ENCODE measurements around the gene PRMT2. TPM values are rescaled to one million over a fixed set of nuclear protein-coding genes. Genes with fewer than 3 reads are reported as not detected.

PRMT2 gene
- total RNA-seq, 2 experiments from 2014 or later = 153 to 157 TPM

DNA sequence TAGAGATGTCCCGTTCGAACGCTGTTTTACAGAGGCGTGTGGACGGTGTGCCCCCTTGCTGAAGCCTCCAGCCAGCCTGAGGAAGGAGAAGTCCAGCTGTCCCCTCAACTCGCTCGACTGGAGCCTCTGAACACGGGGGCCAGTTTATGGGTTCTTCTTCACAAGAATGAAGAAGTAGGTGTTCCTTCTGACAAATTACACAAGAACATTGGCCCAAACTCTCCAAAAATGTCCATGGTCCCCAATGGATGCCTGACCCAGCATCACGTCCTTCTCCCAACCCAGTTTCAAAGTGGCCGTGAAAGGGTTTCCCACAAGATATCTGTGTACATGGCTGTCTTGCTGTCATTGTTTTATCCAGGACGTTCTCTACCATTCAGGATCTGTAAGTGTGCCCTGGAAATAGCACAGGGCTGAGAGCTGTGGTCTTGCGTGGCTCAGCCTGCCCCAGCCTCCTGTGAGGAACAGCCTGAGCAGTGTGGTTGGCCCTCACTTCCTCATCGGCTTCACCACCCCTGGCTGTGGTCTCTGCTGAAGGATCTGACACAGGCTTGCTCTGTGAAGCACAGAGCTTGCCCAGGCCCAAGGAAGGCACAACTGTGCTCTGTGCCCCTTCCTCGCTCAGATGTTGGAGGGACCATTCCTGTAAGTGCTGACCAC is 29.6 kb upstream of the PRMT2 start:
- ATAC-seq (ENCODE audit: low read depth) = peak; percentile 95
- Mint-ChIP-seq H3K36me3 (peaks cover 2% of the 10 kb centered on the region), H3K27me3 (no peaks in the 10 kb centered on the region), H3K4me1 (peaks cover 37% of the 10 kb centered on the region), H3K27ac (peak overlapping the region; percentile 96), H3K9me3 (peaks cover 2% of the 10 kb centered on the region), H3K4me3 (peak overlapping the region; percentile 76)
- POLR2A ChIA-PET = interaction anchor here (0.6 to 3.0 kb wide), 13 partner anchors 8 to 181 kb away, joined by 3 to 59 read pairs (median 6); partner anchors contain the start of gene PRMT2
- peak; percentile 75 for DNase-seq

DNA sequence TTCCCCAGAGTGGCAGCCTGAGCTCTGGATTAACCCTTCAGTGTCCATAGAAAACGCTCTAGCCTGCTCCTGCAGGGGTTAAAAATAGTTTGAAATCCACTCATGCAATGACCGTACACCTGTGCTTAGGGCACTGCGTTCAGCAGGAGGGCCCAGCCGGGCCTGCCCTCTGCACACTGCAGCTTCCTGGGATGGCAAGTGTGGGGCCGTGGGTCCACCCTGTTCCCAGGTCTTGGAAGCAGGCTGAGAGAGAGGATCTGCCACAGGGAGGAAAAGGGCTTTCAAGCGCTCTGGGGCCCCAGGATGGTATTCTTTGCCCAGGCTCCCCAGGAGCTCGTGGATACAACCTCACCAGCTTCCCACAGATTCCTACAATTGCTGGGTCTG is 29.1 kb upstream of the PRMT2 start:
- ATAC-seq (ENCODE audit: low read depth) (peak; percentile 40), DNase-seq (no peak)
- POLR2A ChIA-PET = interaction anchor here (0.5 to 3.0 kb wide), 11 partner anchors 9 to 283 kb away, joined by 3 to 59 read pairs (median 6); partner anchors contain the start of gene PRMT2
- peak overlapping the region; percentile 76 for H3K4me3 Mint-ChIP-seq
- H3K27me3 Mint-ChIP-seq = no peaks in the 10 kb centered on the region
- peaks cover 2% of the 10 kb centered on the region for H3K36me3 Mint-ChIP-seq
- peaks cover 2% of the 10 kb centered on the region for H3K9me3 Mint-ChIP-seq
- H3K27ac Mint-ChIP-seq = peak overlapping the region; percentile 96
- H3K4me1 Mint-ChIP-seq = peaks cover 37% of the 10 kb centered on the region

DNA sequence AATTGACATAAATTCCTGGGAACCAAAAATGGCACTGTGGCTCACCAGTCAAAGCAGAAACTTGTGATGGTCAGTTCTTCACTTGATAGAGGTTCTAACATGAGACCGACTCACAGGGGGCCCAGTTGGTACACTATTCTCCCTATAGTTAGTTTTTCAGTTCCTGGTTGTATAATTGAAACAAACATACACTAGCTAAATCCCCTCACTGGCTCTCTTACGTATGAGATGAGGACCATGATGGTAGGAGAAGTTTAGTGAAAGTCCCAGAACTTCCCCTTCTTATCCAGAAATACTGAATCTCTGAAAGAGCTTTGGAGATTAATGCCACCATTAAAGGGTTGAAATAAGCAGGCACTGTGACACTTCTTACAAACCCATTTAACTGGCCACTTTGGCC is 27.8 kb upstream of the PRMT2 start:
- Mint-ChIP-seq H3K36me3 (peaks cover 2% of the 10 kb centered on the region), H3K4me1 (peaks cover 32% of the 10 kb centered on the region), H3K27ac (no peak overlapping the region), H3K4me3 (no peak overlapping the region), H3K27me3 (no peaks in the 10 kb centered on the region), H3K9me3 (peaks cover 2% of the 10 kb centered on the region)
- ATAC-seq (ENCODE audit: low read depth) (no peak), DNase-seq (no peak)
- POLR2A ChIA-PET = interaction anchor here (0.9 to 1.3 kb wide), 3 partner anchors 9 to 28 kb away, joined by 3 to 12 read pairs (median 8); partner anchors contain the start of gene PRMT2

DNA sequence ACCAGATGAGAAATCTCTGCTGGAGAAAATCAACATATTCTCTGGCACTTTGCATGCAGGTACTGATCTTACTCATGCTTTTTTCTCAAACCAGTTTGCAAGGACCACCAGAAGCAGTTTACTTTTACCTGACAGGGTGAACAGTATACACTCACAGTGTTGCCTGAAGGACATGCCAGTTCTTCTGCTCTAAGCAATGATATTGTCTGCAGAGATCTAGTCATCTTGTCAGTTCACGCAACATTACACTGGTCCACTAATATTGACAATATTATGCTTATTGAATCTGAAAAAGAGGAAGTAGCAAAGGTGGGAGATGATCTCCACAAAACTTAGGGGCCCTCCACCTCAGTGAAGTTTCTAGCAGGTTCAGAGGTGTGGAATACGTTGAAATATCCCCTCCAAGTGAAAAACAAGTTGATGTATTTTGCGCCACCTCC is 26.8 kb upstream of the PRMT2 start:
- ATAC-seq (ENCODE audit: low read depth) = no peak
- POLR2A ChIA-PET = interaction anchor here (0.9 to 1.3 kb wide), 3 partner anchors 10 to 26 kb away, joined by 3 to 12 read pairs (median 8); partner anchors contain the start of gene PRMT2
- H3K4me1 Mint-ChIP-seq = peaks cover 30% of the 10 kb centered on the region
- peaks cover 2% of the 10 kb centered on the region for H3K36me3 Mint-ChIP-seq
- H3K9me3 Mint-ChIP-seq = peaks cover 2% of the 10 kb centered on the region
- no peaks in the 10 kb centered on the region for H3K27me3 Mint-ChIP-seq
- H3K27ac Mint-ChIP-seq = no peak overlapping the region
- no peak for DNase-seq
- H3K4me3 Mint-ChIP-seq = no peak overlapping the region

DNA sequence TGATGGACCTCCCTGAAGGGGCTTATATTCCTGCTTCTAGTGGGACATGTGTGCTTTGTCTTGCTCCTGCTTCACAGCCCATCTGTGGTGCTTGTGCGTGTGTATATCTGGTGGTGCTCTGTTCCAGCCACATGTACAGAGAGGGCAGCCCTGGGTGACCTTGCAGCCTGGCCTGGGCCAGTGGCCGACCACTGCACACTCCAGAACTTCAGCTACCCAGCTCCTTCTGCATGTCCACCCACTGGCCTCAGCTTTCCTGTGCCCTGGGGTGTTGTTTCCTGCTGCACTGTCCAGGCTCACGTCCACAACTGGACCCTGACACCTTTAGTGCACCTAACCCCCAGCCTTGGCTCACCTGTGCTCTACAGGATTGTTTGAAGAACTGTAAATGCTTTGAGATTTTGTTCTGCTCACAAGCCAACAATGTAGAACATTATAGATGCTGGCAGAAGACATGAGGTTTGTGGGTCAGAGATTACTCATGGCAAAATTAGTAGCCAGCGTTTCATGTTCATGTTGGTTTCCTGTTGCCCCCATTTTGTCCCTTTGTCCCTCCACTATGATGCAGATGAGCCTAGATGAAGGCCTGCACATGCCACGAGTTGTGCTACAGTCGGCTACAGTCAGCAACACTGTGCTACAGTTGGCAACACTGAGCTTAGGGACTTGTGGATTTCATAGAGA is 25.3 kb upstream of the PRMT2 start:
- ATAC-seq (ENCODE audit: low read depth) = no peak
- H3K4me1 Mint-ChIP-seq = peaks cover 27% of the 10 kb centered on the region
- H3K27me3 Mint-ChIP-seq = no peaks in the 10 kb centered on the region
- DNase-seq = no peak
- no peak overlapping the region for H3K4me3 Mint-ChIP-seq
- peaks cover 2% of the 10 kb centered on the region for H3K36me3 Mint-ChIP-seq
- no peak overlapping the region for H3K27ac Mint-ChIP-seq
- POLR2A ChIA-PET = interaction anchor here (1.1 kb wide), 1 partner anchor 24 kb away, joined by 3 read pairs; no protein-coding TSS in a partner anchor
- H3K9me3 Mint-ChIP-seq = peaks cover 5% of the 10 kb centered on the region

GRCh38 chr21:46613391-46613790 is 22.1 kb upstream of the PRMT2 start:
- Mint-ChIP-seq H3K9me3 (peaks cover 8% of the 10 kb centered on the region), H3K4me1 (peaks cover 3% of the 10 kb centered on the region), H3K27me3 (no peaks in the 10 kb centered on the region), H3K27ac (no peak overlapping the region), H3K36me3 (peaks cover 2% of the 10 kb centered on the region), H3K4me3 (no peak overlapping the region)
- DNase-seq = no peak
- POLR2A ChIA-PET = no interaction called here
- no peak for ATAC-seq (ENCODE audit: low read depth)

- Mint-ChIP-seq H3K27ac (no peak overlapping the region), H3K4me1 (peaks cover 8% of the 10 kb centered on the region), H3K27me3 (no peaks in the 10 kb centered on the region), H3K4me3 (no peak overlapping the region), H3K36me3 (peaks cover 2% of the 10 kb centered on the region), H3K9me3 (peaks cover 6% of the 10 kb centered on the region)
- no peak for DNase-seq
- POLR2A ChIA-PET = no interaction called here
- no peak for ATAC-seq (ENCODE audit: low read depth)
Observed at GRCh38 chr21:46616050-46616449, 19.4 kb upstream of the PRMT2 start.

DNA sequence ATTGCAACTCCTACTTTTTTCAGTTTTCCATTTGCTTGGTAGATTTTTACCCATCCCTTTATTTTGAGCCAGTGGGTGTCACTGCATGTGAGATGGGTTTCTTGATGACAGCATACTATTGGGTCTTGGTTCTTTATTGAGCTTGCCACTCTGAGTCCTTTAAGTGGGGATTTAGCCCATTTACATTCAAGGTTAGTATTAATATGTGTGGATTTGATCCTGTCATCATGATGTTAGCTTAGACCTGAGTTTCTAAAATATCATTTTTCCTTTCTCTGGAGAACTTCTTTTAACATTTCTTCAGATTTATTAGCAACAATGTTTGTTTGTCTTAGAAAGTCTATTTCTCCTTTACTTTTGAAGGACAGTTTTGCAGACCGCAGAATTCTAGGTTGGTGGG is 18.8 kb upstream of the PRMT2 start:
- Mint-ChIP-seq H3K27me3 (no peaks in the 10 kb centered on the region), H3K4me3 (no peak overlapping the region), H3K36me3 (peaks cover 2% of the 10 kb centered on the region), H3K27ac (no peak overlapping the region), H3K4me1 (peaks cover 12% of the 10 kb centered on the region), H3K9me3 (peaks cover 6% of the 10 kb centered on the region)
- no peak for DNase-seq
- no peak for ATAC-seq (ENCODE audit: low read depth)
- POLR2A ChIA-PET = no interaction called here

- ATAC-seq (ENCODE audit: low read depth) (no peak), DNase-seq (no peak)
- no peak overlapping the region for H3K27ac Mint-ChIP-seq
- H3K4me3 Mint-ChIP-seq = no peak overlapping the region
- POLR2A ChIA-PET = interaction anchor here (6.2 kb wide), 1 partner anchor 17 kb away, joined by 76 read pairs; the partner anchor contains the start of gene PRMT2
- H3K27me3 Mint-ChIP-seq = no peaks in the 10 kb centered on the region
- peaks cover 6% of the 10 kb centered on the region for H3K9me3 Mint-ChIP-seq
- H3K4me1 Mint-ChIP-seq = peaks cover 20% of the 10 kb centered on the region
- peaks cover 2% of the 10 kb centered on the region for H3K36me3 Mint-ChIP-seq
Observed at GRCh38 chr21:46617267-46618051, 18.0 kb upstream of the PRMT2 start.

DNA sequence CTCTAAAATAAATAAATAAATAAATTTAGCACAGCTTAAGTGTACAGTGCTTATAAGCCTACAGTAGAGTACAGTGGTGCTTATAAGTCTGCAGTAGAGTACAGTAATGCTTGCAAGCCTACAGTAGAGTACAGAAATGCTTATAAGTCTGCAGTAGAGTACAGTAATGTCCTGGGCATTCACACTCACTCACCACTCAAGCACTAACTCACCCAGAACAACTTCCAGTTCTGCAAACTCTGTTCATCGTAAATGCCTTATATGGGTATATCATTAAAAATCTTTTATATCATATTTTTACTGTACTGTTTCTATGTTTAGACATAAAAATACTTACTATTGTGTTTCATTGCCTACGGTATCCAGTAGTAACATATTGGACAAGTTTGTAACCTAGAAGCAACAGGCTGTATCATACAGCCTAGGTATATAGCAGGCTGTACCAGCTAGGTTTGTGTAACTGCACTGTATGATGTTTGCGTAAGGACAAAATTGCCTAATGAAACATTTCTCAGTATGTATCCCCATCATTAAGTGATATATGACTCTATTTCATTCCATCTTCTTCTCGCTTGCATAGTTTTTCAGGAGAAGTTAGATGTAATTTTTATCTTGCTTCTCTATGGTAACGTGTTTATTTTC is 16.6 kb upstream of the PRMT2 start:
- DNase-seq (no peak), ATAC-seq (ENCODE audit: low read depth) (no peak)
- H3K36me3 Mint-ChIP-seq = peaks cover 2% of the 10 kb centered on the region
- H3K4me1 Mint-ChIP-seq = peaks cover 28% of the 10 kb centered on the region
- no peaks in the 10 kb centered on the region for H3K27me3 Mint-ChIP-seq
- POLR2A ChIA-PET = interaction anchor here (1.3 to 6.2 kb wide), 2 partner anchors 16 to 20 kb away, joined by 3 to 76 read pairs; partner anchors contain the start of gene PRMT2
- H3K9me3 Mint-ChIP-seq = peaks cover 6% of the 10 kb centered on the region
- no peak overlapping the region for H3K27ac Mint-ChIP-seq
- H3K4me3 Mint-ChIP-seq = no peak overlapping the region

DNA sequence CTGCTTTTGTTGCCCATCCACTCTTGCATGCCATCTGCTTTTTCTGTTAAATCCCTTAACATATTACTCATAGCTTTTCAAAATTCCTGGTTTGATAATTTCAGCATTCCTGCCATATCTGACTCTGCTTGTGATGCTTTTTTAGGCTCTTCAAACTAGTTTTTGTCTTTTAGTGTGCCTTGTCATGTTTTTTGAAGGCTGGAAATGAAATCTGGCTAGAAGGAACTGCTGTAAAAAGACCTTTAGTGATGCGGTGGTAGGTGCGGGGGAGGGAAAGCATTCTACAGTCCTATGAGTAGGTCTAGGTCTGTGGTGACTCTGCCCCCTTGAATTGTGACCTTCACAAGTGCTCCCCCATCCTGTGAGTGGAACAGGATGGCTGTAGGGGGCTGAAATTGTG is 15.6 kb upstream of the PRMT2 start:
- H3K27ac Mint-ChIP-seq = no peak overlapping the region
- ATAC-seq (ENCODE audit: low read depth) = no peak
- no peak for DNase-seq
- H3K4me3 Mint-ChIP-seq = no peak overlapping the region
- no peaks in the 10 kb centered on the region for H3K36me3 Mint-ChIP-seq
- no peaks in the 10 kb centered on the region for H3K27me3 Mint-ChIP-seq
- peaks cover 25% of the 10 kb centered on the region for H3K4me1 Mint-ChIP-seq
- peaks cover 4% of the 10 kb centered on the region for H3K9me3 Mint-ChIP-seq
- POLR2A ChIA-PET = interaction anchor here (1.3 to 6.2 kb wide), 2 partner anchors 15 to 21 kb away, joined by 3 to 76 read pairs; partner anchors contain the start of gene PRMT2

DNA sequence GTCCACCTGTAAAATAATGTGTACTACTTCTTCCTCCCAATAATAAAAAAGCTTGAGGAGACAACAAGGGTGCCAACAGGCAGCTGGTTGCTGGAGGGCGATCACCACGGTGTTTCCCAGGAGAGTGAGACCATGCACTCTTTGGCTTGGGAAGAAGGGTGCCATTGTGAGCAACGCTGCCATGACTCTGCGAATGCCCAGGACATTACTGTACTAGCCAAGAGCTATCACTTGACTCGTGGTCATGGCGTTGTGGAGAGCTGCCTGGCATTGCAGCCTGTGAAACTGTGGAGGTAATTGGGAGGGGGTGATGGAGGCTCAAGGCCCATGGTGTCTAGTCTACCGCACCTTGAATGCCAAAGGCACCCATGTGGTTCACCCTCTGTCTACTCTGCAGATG is 14.6 kb upstream of the PRMT2 start:
- DNase-seq = no peak
- POLR2A ChIA-PET = interaction anchor here (1.0 to 6.2 kb wide), 6 partner anchors 13 to 66 kb away, joined by 3 to 76 read pairs (median 6); partner anchors contain the start of genes PRMT2 and S100B
- H3K27me3 Mint-ChIP-seq = no peaks in the 10 kb centered on the region
- H3K27ac Mint-ChIP-seq = peak overlapping the region; percentile 93
- H3K9me3 Mint-ChIP-seq = peaks cover 4% of the 10 kb centered on the region
- H3K36me3 Mint-ChIP-seq = no peaks in the 10 kb centered on the region
- peaks cover 30% of the 10 kb centered on the region for H3K4me1 Mint-ChIP-seq
- no peak for ATAC-seq (ENCODE audit: low read depth)
- no peak overlapping the region for H3K4me3 Mint-ChIP-seq

Measured in activated naive CD8-positive, alpha-beta T cell treated with anti-CD3 and anti-CD28 coated beads, Interleukin-2, amount 10 ng/mL, durations not matched to agents 7 days and 5 days (primary cell).